GM21717 (cell line): ENCODE data around the gene DNAJB6.
"Not testable (repeated sequence)": the region's sequence is repeated elsewhere in the genome, so short reads cannot be mapped to it uniquely, and the experiment has no call there.

Source experiments
- ATAC-seq: cut with Tn5 transposase; IDR thresholded peaks from one replicate; pipeline ENCODE4 v1.9.1; 2021; ENCODE audit warnings: mild to moderate bottlenecking, moderate library complexity; ENCODE audit not compliant: unreplicated experiment

The DNAJB6 gene

DNA sequence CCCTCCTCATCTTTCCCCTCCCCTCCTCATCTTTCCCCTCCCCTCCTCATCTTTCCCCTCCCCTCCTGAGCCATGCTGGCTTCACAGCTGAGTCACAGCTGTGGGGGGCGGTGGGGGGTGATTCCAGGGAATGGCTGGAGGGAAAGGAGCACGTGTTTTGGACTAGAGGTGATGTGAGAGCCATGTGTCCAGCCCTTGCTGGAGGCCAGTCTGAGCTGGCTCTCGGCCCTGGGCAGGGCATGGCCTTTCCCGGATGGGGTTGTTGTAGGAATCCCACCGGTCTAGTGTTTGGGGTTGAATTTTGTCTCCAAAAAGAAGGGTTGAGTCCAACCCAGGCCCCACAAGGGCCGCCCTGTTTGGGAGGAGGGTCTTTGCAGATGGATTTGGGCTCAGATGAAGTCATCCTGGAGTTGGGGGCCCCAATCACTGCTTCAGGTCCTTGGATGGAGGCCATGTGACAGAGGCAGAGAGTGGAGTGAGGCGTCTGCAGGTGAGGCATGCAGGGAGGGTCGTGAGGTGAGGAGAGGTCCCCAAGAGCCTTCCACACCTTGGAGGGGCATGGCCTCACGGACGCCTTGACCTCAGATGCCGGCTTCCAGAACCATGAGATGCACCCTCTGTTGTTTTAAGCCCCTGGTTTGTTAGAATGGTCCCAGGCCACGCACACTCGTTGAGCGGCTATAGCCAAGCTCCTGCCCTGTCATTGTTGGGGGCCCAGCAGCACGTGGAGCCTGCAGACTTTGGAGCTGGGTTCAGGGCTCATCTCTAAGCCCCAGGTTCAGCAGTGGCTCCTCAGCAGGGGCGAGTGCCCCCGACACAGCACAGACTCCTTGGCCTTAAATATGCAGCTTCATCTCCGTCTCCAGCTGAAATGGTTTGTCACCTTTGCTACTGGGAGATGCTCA, 101.6 kb downstream of the DNAJB6 start:
- no peak for ATAC-seq

DNA sequence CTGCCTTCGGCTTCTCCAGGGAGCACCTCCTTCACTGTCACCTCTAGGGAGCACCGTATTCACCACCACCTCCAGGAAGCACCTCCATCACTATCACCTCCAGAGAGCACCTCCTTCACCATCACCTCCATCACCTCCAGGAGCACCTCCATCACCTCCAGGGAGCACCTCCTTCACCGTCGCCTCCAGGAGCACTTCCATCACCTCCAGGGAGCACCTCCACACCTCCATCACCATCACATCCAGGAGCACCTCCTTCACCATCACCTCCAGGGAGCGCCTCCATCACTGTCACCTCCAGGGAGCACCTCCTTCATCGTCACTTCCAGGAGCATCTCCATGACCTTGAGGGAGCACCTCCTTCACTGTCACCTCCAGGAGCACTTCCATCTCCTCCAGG, 102.3 kb downstream of the DNAJB6 start:
- ATAC-seq = no peak

DNA sequence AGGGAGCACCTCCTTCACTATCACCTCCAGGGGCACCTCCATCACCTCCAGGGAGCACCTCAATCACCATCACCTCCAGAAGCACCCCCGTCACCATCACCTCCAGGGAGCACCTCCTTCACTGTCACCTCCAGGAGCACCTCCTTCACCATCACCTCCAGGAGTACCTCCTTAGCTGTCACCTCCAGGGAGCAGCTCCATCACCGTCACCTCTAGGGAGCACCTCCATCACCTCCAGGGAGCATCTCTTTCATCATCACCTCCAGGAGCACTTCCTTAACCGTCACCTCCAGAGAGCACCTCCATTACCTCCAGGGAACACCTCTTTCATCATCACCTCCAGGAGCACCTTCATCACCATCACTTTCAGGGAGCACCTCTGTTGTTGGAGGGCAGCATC, 103.0 kb downstream of the DNAJB6 start:
- ATAC-seq = no peak

DNA sequence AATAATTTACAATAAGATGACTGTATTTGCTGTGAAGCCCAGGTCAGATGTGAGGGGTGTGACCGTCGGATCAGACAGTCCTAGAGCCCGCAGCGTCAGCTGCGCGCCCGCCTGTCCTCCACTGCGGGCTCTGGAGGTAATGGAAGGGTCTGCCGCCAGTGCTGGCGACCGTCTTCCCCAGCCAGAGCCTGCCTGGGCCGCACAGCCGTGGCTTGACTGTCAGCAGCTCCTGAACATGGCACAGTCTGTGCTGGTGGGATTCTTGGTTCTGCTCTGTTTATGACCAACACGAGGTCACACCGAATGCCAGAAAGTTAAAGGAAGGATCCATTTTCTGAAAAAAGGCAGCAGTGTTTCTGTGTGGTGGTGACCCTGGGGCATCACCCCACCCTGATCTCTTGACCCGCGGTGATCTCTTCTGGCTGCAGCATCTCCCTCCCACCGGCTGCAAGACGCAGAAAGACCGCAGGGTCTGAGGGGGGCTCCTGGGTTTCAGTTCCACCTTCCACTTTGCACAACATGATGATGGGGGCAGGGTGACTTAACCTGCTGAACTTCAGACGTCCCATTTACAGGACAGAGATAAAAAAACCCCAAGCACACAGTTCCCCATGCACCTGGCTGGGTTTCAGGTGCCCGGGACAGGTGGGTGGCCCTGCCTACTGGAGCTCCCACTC, 103.7 kb downstream of the DNAJB6 start:
- ATAC-seq = no peak

DNA sequence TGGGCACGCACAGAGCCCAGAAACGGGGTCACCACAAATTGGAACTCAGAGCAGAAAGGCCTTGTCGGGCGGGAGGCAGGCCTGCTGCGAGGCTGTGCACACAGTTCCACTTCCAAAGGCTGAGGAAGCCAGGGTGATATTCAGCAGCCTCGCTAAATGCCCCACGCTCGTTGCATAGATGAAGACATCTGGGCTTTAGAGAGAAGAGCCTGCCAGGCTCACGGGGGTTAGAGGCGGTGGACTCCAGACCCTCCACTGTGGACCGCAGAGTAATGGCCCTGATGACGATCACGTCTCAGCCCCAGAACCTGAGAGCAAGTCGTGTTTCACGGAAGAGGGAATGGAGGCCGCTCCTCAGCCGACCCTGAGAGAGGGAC, 104.2 kb downstream of the DNAJB6 start:
- ATAC-seq = no peak

DNA sequence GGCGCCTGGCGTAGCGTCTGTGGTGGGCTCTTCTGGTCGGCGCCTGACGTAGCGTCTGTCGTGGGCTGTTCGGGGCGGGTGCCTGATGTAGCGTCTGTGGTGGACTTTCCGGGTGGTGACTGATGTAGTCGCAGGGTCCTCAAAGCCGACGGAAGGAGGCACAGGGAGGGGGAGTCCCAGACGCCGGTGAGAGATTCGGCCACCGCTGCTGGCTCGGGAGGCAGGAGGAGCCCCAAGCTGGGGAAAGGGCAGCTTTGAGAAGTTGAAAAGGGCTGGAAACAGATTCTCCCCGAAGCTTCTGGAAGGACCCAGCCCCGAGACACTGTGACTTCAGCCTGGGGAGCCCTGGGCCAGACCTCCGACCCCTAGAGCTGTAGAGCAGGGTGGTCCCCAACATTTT, 105.7 kb downstream of the DNAJB6 start:
- ATAC-seq = no peak

DNA sequence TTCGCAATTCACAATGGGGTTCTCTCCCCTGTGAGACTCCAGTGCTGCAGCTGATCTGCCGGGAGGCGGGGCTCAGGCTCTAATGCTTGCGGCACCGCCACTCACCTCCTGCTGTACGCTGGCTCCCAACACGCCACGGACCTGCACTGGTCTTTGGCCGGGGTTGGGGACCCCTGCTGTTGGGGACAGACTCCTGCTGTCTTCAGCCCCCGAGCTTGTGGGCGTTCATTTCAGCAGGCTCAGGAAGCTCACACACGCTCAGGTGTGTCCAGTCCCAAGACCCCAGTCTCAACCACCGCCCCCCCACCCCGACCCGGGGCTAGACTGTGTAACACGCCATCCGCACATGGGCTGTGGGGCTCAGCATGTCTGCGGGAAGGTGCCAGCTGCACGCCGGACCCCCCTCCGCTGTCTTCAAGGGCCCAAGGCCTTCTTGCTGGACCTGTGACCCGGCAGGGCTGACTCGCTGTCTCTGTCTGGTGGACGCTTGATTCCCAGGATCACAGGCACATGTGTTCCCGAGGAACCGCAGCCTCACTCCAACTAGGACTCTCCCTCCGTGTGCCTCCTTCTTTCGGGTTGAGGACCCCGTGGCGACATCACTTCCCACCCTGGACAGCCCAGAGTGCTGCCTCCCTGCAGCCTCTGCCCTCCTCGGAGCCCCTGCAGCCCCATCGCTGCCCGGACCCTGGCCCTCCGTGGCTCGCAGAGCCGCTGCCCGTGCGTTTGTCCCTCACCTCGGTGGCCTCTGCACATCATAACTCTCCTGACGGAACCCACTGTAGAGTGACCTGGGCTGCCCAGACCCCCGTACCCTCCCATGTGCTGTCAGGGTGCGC, 106.4 kb downstream of the DNAJB6 start:
- ATAC-seq = no peak

DNA sequence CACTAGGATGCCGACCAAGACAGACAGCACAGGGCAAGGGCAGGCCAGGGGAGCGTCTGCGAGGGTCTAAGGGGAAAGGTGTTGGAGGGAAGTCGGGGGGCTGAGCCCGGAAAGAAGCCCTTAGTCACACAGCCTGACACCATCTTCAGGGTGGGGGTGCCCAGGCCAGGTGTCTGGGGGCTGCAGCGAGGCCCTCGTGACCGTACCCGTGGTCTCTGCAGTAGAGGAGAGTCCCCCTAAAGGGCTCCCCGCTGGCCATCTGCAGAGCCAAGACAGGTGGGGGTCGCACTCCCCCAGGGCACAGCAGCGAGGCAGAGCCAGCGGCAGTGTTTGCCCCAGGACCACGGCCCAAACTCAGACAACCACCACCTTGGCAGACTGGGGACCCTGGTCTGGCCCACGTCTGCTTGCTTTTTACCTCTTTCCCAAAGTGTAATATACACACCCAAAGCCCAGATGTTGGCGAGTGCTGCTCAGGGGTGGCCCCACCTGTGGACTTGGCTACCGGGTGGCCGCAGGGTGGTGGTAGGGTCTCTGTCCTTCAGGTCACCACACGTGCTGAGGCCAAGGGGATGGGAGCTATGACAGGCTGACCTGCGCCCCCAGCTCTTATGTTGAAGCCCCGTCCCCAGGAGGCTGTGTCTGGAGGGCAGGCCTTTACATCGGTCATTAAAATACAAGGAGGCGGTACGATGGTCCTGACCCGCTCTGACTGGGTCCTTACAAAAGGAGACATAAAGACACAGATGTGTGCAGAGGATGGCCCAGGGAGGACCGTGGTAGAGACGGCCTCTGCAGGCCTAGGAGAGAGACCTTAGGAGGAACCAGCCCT, 107.4 kb downstream of the DNAJB6 start:
- ATAC-seq = no peak

DNA sequence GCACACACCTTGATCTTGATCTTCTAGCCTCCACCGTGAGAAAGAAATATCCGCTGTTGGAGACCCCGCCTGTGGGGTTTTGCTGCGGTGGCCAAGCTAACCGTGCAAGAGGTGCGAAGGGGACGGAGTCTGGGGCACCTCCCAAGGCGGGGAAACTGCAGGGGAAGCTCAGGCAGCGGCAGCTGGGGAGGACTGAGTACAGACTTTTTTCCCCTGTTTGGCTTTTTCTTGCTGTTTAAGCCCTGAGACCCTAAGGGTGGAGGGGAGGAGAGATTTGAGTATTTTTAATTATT, 108.0 kb downstream of the DNAJB6 start:
- no peak for ATAC-seq

DNA sequence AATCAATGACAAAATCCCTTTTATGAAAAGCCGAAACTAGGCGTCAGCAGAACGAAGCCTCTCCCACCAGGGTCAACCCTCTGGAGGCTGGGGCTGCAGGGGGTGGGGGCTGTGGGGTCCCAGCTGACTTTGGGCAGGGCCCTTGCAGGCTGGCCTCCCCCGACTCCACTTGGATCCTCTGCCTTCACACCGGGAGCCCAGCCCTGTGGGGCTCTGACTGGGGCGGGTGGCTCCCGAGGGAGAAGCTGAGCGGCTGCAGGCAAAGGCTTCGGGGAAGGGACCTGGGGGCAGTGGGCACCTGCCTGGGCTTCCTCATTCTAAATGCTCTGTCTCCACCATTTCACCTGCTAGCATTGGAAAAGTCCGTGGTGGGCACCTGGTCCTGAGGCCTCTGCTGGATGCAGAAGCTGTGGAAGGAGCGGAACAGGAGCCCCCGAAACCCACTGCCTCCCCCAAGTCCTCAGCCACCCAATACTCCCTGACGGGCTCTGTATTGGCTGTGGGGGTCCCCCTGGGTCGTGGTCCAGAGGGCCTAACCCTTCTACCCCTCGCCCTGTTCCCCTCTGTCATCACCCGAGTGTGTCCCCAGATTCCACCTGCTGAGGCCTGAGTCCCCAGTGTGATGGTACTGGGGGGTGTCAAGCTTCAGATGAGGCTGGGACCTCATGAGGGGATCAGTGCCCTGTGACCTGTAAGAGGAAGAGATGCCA, 108.6 kb downstream of the DNAJB6 start:
- no peak for ATAC-seq

DNA sequence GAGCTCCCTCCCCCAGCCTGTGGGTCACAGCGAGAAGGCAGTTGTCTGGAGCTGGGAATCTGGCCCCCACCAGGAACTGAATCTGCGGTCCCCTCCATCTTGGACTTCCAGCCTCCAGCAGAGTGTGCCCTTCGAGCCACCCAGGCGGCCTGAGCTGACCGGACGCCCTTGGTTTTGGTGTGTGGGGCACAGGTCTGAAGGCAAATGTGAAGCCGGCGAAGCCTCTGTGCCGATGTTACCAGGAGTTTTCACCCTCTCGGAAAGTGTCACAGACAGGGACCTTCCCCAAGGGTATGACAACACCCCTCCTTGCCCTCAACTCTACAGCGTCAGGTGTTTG, 109.1 kb downstream of the DNAJB6 start:
- no peak for ATAC-seq

DNA sequence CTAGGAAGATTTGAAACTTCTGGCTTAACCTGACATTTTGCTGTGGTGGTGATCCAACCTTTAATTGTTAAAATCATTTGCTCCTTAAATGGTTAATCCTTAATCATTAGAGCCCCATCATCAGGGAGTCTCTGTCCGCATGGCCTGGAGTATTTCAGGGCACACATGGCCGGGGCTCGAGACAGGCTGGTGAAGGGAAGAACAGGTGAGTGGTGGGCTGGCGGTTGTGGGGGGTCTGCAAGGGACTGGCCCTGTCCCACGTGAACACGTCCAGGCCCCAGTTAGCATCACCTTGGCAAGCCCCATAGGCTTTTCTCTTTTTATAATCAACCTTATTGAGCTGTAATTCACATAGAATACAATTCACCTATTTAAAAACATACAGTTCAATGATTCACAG, 109.5 kb downstream of the DNAJB6 start:
- ATAC-seq = no peak

DNA sequence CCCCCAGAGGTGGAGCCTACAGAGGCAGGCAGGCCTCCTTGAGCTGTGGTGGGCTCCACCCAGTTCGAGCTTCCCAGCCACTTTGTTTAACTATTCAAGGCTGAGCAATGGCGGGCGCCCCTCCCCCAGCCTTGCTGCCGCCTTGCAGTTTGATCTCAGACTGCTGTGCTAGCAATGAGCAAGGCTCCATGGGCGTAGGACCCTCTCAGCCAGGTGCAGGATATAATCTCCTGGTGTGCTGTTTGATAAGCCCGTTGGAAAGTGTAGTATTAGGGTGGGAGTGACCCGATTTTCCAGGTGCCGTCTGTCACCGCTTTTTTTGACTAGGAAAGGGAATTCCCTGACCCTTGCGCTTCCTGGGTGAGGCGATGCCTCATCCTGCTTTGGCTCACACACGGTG, 117.2 kb downstream of the DNAJB6 start:
- ATAC-seq = not testable (repeated sequence)

DNA sequence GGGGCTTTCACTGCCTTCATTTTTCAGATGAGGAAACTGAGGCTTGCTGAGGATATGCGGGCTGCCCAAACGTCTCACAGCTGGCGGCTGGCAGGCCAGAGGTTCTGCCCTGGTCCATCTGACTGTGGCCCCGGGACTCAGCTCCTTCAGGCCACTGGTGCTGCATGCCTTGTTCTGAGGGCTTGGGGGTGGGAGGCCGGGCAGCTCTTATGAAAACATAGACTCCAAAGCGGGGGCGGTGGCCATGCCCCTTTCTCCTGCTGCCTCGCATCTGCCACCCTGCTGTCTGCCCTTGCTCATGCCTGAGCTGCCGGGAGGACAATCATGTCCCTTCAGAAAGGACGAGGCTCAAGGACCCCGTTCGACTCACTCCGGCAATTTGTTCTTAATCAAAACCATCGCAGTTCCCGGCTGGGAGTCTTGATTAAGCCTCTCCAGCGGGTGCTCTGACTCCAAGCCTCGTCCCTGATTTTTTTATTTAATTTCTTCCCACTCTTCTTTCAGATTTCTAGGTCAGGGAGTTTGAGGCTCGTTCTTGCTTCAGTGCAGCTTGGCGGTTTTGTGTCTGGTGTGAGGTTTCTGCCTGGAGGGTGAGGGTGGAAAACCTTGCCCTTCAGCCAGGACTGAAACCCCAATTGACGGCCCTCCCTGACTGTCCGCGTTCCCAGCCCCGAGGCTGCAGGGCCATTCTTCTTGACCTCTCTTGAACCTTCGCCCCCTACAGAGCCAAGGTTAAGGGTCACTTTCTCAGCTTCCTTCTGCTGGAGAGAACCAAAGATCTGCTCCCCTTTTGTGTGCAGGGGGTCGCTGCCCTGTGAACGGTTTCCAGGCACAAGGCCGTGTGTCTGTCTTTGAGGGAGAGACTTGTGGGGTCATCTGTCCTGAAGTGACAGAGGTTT, 120.8 kb downstream of the DNAJB6 start:
- no peak for ATAC-seq

DNA sequence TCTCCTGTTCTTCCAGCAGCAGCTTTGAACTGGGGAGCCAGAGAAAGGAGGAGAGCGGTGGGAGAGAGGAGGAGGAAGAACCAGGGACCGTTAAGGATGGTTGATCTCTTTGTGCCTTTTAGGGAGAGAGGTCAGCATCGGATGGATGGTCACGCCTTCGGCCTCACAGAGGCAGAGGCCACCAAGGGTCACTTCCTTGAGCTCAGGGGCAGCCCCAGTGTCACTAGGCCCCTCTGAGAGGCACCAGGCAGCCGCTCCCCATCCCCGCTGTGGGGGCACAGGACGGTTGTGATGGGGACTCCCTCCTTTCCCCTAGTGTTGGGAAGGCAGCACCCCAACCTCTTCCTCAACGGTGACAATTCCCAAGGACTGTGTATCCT, 121.4 kb downstream of the DNAJB6 start:
- ATAC-seq = no peak

DNA sequence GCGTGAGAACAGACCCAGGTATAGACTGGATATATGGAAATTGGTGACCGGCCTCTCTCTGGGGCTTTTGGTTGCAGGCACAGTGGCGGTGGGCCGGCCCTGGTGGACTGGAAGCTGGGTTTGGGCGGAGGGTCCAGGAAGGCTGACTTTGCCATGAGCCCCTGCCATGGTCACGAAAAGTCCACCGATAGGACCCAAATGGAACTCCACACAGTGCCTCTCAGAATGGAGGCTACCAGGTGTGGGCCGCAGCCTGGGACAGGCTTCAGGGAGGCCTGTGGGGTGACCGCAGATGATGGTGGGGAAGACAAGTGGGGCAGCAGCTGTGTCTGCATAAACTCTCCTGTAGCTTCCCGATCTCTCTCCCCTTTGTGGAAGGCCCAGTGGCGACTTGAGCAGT, 123.2 kb downstream of the DNAJB6 start:
- no peak for ATAC-seq

DNA sequence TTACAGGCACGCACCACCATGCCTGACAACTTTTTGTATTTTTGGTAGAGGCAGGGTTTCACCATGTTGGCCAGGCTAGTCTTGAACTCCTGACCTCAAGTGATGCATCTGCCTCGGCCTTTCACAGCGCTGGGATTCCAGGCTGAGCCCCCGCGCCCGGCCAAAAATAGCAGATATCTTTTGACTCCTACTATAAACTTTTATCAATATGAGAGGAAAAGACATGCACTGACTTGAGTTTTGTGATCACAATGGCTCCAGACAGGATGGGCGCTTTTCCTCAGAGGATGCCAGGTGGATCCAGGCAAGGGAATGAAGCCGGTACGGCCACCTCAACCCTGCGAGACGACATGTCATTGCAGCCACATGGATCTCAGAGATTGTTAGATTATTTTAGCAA, 123.9 kb downstream of the DNAJB6 start:
- no peak for ATAC-seq

DNA sequence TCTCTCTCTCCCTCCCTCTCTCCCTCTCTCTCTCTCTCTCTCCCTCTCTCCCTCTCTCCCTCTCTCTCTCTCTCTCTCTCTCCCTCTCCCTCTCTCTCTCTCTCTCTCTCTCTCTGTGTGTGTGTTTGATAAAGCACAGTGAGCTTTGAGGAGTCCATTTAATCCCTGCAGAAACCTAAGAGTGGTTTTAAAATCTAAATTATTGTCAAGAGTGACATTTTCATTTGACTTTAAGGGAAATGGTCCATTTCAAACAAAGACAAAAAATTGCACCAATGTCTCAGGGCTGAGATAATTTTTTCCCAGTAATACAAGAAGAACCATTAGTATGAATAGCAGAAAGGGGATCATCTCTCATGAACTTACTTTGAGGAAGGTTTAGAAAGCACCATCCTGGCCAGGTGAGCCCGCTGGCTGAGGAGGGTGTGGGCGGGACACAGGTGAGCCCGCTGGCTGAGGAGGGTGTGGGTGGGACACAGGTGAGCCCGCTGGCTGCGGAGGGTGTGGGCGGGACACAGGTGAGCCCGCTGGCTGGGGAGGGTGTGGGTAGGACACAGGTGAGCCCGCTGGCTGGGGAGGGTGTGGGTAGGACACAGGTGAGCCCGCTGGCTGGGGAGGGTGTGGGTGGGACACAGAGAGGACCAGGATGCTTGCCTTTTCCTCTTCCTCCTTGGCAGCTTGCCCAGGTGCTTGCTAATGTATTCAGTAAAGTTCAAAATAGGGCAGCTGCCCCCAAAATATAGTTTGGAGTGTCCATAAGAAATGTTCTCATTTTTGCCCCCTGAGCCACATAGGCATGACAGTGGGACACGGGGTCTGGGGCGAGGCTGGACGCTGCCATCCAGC, 125.0 kb downstream of the DNAJB6 start:
- no peak for ATAC-seq

DNA sequence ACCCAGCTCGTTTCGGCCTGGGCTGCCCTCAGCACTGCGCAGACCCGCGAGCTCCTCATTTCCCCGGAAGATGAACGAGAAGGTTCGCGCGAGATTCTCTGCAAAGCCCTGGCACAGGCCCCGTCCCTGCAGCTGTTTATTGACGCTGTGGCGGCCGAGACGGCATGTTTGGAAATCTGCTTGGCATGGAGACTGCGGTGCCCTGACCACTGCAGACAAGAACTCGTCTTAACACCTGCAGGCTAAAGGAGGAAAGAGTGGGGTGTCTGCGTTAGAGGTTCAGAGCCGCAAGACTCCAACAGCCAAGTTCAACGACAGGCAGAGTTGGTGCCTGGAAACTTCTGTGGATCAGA, 125.6 kb downstream of the DNAJB6 start:
- no peak for ATAC-seq
